SK-N-SH (cell line): ENCODE measurements around the gene ARL5A. TPM values are rescaled to one million over a fixed set of nuclear protein-coding genes. Genes with fewer than 3 reads are reported as not detected.

Experiments
- CTCF ChIA-PET: fragments of 300-600, 350-600 bp; formaldehyde crosslinking; extraction: SDS; loops from one replicate; lab custom pipeline; 2021; lab: Yijun Ruan, JAX
- POLR2A ChIA-PET: fragments of 350-600 bp; sonication (Branson Sonifier 250); formaldehyde crosslinking; extraction: SDS; loops from one replicate; lab custom pipeline; 2020; ENCODE audit warnings: antibody characterized with exemption, inconsistent platforms; lab: Yijun Ruan, JAX
- DNase-seq: peaks from one replicate; pipeline ENCODE4 v3.0.0; 2012
- H2AFZ ChIP-seq: fragments of 200-600 bp; sonication (generic); 2 replicates; pipeline ENCODE4 v1.8.1; 2016; ENCODE audit warnings: antibody characterized with exemption, mild to moderate bottlenecking, low read depth
- H3F3A ChIP-seq: fragments of 200-600 bp; sonication (generic); replicated peaks from 2 replicates; pipeline ENCODE3; 2016; ENCODE audit warnings: antibody characterized with exemption, mild to moderate bottlenecking; ENCODE audit not compliant: insufficient read depth
- H3K27ac ChIP-seq, 2 experiments: fragments of 200-500 bp in 1 of 2; fragments of 200-600 bp in 1 of 2; sonication (Bioruptor generic) in 1 of 2; sonication (generic), shearing (Covaris generic) in 1 of 2; 2 replicates each; pipeline versions ENCODE4 v1.5.1 to v1.6.1; 2014 to 2016; ENCODE audit warnings: low read depth in 2 of 2, inconsistent platforms in 1 of 2, low read length in 1 of 2, mild to moderate bottlenecking in 1 of 2, mixed read lengths in 1 of 2
- H3K27me3 ChIP-seq: fragments of 200-600 bp; sonication (generic), shearing (Covaris generic); 2 replicates; pipeline ENCODE4 v1.6.1; 2016; ENCODE audit warnings: mixed run types; ENCODE audit not compliant: insufficient read depth
- H3K36me3 ChIP-seq, 2 experiments: fragments of 200-500 bp in 1 of 2; fragments of 200-600 bp in 1 of 2; sonication (Bioruptor generic) in 1 of 2; sonication (generic) in 1 of 2; replicated peaks in 1 of 2; 2 replicates each; pipeline versions ENCODE3 to v1.5.1; 2014 to 2016; ENCODE audit warnings: low read length in 1 of 2, mild to moderate bottlenecking in 1 of 2; ENCODE audit not compliant: insufficient read depth in 2 of 2, control insufficient read depth in 1 of 2
- H3K4me1 ChIP-seq, 2 experiments: fragments of 200-500 bp in 1 of 2; fragments of 200-600 bp in 1 of 2; sonication (Bioruptor generic) in 1 of 2; sonication (generic), shearing (Covaris generic) in 1 of 2; 2 replicates each; pipeline versions ENCODE4 v1.5.1 to v1.6.1; 2014 to 2016; ENCODE audit warnings: low read depth in 1 of 2, low read length in 1 of 2, mixed run types in 1 of 2; ENCODE audit not compliant: insufficient read depth in 2 of 2, control insufficient read depth in 1 of 2
- H3K4me2 ChIP-seq: fragments of 200-600 bp; sonication (generic), shearing (Covaris generic); 2 replicates; pipeline ENCODE4 v1.6.1; 2017; ENCODE audit warnings: mixed run types
- H3K4me3 ChIP-seq, 2 experiments: fragments of 200-500 bp in 1 of 2; fragments of 200-600 bp in 1 of 2; sonication (Bioruptor generic) in 1 of 2; sonication (generic), shearing (Covaris generic) in 1 of 2; 2 replicates each; pipeline versions ENCODE4 v1.5.1 to v1.8.1; 2014 to 2016; ENCODE audit warnings: low read depth in 2 of 2, inconsistent platforms in 1 of 2, low read length in 1 of 2, mild to moderate bottlenecking in 1 of 2, mixed read lengths in 1 of 2, moderate library complexity in 1 of 2
- H3K79me2 ChIP-seq: fragments of 200-600 bp; sonication (generic); 2 replicates; pipeline ENCODE4 v1.8.1; 2017; ENCODE audit warnings: mild to moderate bottlenecking; ENCODE audit not compliant: insufficient read depth
- H3K9ac ChIP-seq: fragments of 200-600 bp; sonication (generic); 2 replicates; pipeline ENCODE4 v1.6.1; 2017; ENCODE audit warnings: mixed run types
- H3K9me2 ChIP-seq: fragments of 200-600 bp; sonication (generic); 2 replicates; pipeline ENCODE4 v1.6.1; 2017; ENCODE audit warnings: mixed run types
- H3K9me3 ChIP-seq: fragments of 200-600 bp; sonication (generic); 2 replicates; pipeline ENCODE4 v1.6.1; 2017; ENCODE audit warnings: mixed run types, mild to moderate bottlenecking, moderate library complexity
- H4K20me1 ChIP-seq: fragments of 200-600 bp; sonication (generic); 2 replicates; pipeline ENCODE4 v1.6.1; 2017; ENCODE audit warnings: mild to moderate bottlenecking, mixed run types; ENCODE audit not compliant: insufficient read depth
- ELF1 ChIP-seq: IDR thresholded peaks from 2 replicates; pipeline ENCODE4 v1.4.0; 2012
- EP300 ChIP-seq, 2 experiments: IDR thresholded peaks; 2 replicates each; pipeline versions ENCODE4 v1.4.0 to v1.6.1; 2012; ENCODE audit warnings: borderline replicate concordance in 1 of 2, low read depth in 1 of 2, low read length in 1 of 2
- FOSL2 ChIP-seq: IDR thresholded peaks from 2 replicates; pipeline ENCODE4 v1.4.0; 2012; ENCODE audit warnings: low read depth, mild to moderate bottlenecking, moderate library complexity, borderline replicate concordance
- FOXJ3 ChIP-seq: sonication (generic); formaldehyde crosslinking; IDR thresholded peaks from 2 replicates; pipeline ENCODE4 v1.5.1; 2020; ENCODE audit warnings: mild to moderate bottlenecking, missing genetic modification reagents
- GABPA ChIP-seq: IDR thresholded peaks from 2 replicates; pipeline ENCODE4 v1.4.0; 2012; ENCODE audit warnings: low read depth, mild to moderate bottlenecking
- GATA2 ChIP-seq: sonication (generic); formaldehyde crosslinking; IDR thresholded peaks from 2 replicates; pipeline ENCODE4 v1.5.0; 2020; ENCODE audit warnings: mild to moderate bottlenecking, missing genetic modification reagents
- JUND ChIP-seq: IDR thresholded peaks from 2 replicates; pipeline ENCODE4 v1.4.0; 2012
- MEF2A ChIP-seq: IDR thresholded peaks from 2 replicates; pipeline ENCODE4 v1.4.0; 2012; ENCODE audit warnings: low read depth, borderline replicate concordance
- MXI1 ChIP-seq: IDR thresholded peaks from 2 replicates; pipeline ENCODE4 v1.6.1; 2012; ENCODE audit warnings: mild to moderate bottlenecking, low read depth, low read length, improper control_type of control experiment
- NFIC ChIP-seq: IDR thresholded peaks from 2 replicates; pipeline ENCODE4 v1.4.0; 2012; ENCODE audit warnings: borderline replicate concordance
- NRF1 ChIP-seq: IDR thresholded peaks from 2 replicates; pipeline ENCODE4 v1.6.1; 2012; ENCODE audit warnings: low read depth, mild to moderate bottlenecking, low read length
- POLR2AphosphoS5 ChIP-seq: IDR thresholded peaks from 2 replicates; pipeline ENCODE4 v1.6.1; 2012; ENCODE audit warnings: low read depth, low read length
- RAD21 ChIP-seq: IDR thresholded peaks from 2 replicates; pipeline ENCODE4 v1.6.1; 2012; ENCODE audit warnings: mild to moderate bottlenecking, low read length
- RCOR1 ChIP-seq: fragments of 150-350 bp; IDR thresholded peaks from 2 replicates; pipeline ENCODE4 v1.6.1; 2017; ENCODE audit warnings: antibody characterized with exemption, low read length
- RXRA ChIP-seq: IDR thresholded peaks from 2 replicates; pipeline ENCODE4 v1.4.0; 2012; ENCODE audit warnings: low read depth, mild to moderate bottlenecking, borderline replicate concordance
- SIN3A ChIP-seq: IDR thresholded peaks from 2 replicates; pipeline ENCODE4 v1.6.1; 2012; ENCODE audit warnings: low read depth, mild to moderate bottlenecking, low read length, moderate library complexity, borderline replicate concordance
- TCF12 ChIP-seq: IDR thresholded peaks from 2 replicates; pipeline ENCODE4 v1.4.0; 2012
- TEAD4 ChIP-seq: IDR thresholded peaks from 2 replicates; pipeline ENCODE4 v1.4.0; 2012; ENCODE audit warnings: mild to moderate bottlenecking, borderline replicate concordance; ENCODE audit not compliant: insufficient read depth
- WGBS: methylation state at CpG from one replicate; pipeline ENCODE4 v1.1.6; 2017; ENCODE audit warnings: low lambda C conversion rate; 5-methylcytosine and 5-hydroxymethylcytosine counted together
- polyA plus RNA-seq, 3 experiments: library from polyadenylated mRNA; depleted of rRNA; stranded (reverse); fragments of >200 nt; gene quantifications; 2 replicates each; pipeline ENCODE4 v1.2.3, GENCODE V29; 2012
- TF ChIP-seq, protein P1 (sequence below): fragments of 150-350 bp; IDR thresholded peaks from 2 replicates; pipeline ENCODE4 v1.6.1; 2017; ENCODE audit warnings: antibody characterized with exemption, low read length, low read depth, borderline replicate concordance
- TF ChIP-seq, protein P2 (sequence below): fragments of 200-600 bp; sonication (generic); IDR thresholded peaks from 2 replicates; pipeline ENCODE4 v1.6.1; 2017; ENCODE audit warnings: antibody characterized with exemption, mild to moderate bottlenecking, moderate library complexity
- TF ChIP-seq, protein P3 (sequence below): IDR thresholded peaks from 2 replicates; pipeline ENCODE4 v1.4.0; 2012; ENCODE audit warnings: low read depth, borderline replicate concordance
- TF ChIP-seq, protein P4 (sequence below): IDR thresholded peaks from 2 replicates; pipeline ENCODE4 v1.4.0; 2012; ENCODE audit warnings: low read depth, borderline replicate concordance

Gene ARL5A
- polyA plus RNA-seq, 1 of the 3 experiments (the other 2 are of a cell fraction): 8.2 TPM

DNA sequence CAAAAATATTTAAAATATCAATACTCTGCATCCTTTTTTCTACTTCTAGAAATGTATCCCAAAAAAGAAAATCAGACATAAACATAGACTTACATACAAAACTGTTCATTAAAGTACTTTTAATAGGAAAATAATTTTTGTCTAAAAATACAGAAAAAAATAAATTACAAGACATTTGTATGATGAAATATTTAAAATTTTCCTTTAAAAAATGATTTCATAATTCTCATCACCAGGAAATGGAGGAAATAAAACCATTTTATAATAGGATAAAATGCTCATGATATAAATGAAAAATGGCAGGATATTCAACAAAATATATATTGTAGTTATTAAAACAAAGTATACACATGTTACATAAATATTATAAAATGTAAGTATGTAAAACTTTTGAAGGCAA is 24.4 kb downstream of the ARL5A start:
- H3K9me2 ChIP-seq: no peaks in the 10 kb centered on the region
- H3K27me3 ChIP-seq: no peaks in the 10 kb centered on the region
- no peak overlapping the region for H3K27ac ChIP-seq
- no peak for DNase-seq
- POLR2A ChIA-PET: no interaction called here
- peaks cover 71 to 73% of the 10 kb centered on the region in 2 experiments for H3K36me3 ChIP-seq
- peaks cover 3% of the 10 kb centered on the region for H3F3A ChIP-seq
- CTCF ChIA-PET: interaction anchor here (0.7 kb wide), 1 partner anchor 12 kb away, joined by 3 read pairs; no protein-coding TSS in a partner anchor
- no peaks in the 10 kb centered on the region for H4K20me1 ChIP-seq
- H3K4me2 ChIP-seq: no peak overlapping the region
- H3K79me2 ChIP-seq: peaks cover 6% of the 10 kb centered on the region; the same call in 1 of the 2 replicates
- TF ChIP-seq POLR2AphosphoS5 (no peak), FOSL2 (no peak), MEF2A (no peak), RXRA (no peak), NFIC (no peak)
- H3K4me1 ChIP-seq: no peaks in the 10 kb centered on the region
- no peak overlapping the region for H3K9ac ChIP-seq
- H3K4me3 ChIP-seq: no peak overlapping the region
- H3K9me3 ChIP-seq: no peaks in the 10 kb centered on the region
- H2AFZ ChIP-seq: no peak overlapping the region

DNA sequence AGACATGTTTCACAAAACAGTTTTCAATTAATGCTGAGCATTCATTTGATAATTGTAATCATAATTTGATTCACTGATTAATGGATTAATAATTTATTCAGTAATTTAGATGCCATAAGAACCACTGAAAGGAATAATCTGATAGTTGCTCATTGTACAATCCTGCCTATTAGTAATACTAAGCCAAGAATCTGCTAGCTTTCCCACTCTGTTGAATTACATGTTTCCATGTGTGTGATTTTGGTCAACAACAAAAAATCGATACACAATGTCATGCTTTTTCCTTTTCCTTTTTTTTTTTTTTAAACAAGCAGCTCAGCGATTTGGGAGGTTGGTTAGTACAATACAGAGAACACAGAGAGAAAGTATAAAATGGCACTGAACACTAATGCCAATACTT is 25.9 kb downstream of the ARL5A start:
- Histone ChIP-seq H3K36me3 (peaks cover 64 to 68% of the 10 kb centered on the region in 2 experiments), H4K20me1 (no peaks in the 10 kb centered on the region), H3K4me3 (no peak overlapping the region), H3K9ac (no peak overlapping the region), H3K27me3 (no peaks in the 10 kb centered on the region), H2AFZ (no peak overlapping the region), H3K9me2 (no peaks in the 10 kb centered on the region), H3K4me1 (no peaks in the 10 kb centered on the region), H3K79me2 (no peaks in the 10 kb centered on the region), H3F3A (no peaks in the 10 kb centered on the region), H3K9me3 (no peaks in the 10 kb centered on the region), H3K27ac (no peak overlapping the region), H3K4me2 (no peak overlapping the region)
- WGBS: 93% methylated on average over 2 of the region's 2 CpGs
- CTCF ChIA-PET: interaction anchor here (0.6 to 1.4 kb wide), 2 partner anchors 9 to 103 kb away, joined by 3 to 4 read pairs; no protein-coding TSS in a partner anchor
- no peak for DNase-seq
- TF ChIP-seq GATA2 (CRISPR knock-in tag): no peak
- TF ChIP-seq TCF12: no peak
- TF ChIP-seq TEAD4: no peak
- TF ChIP-seq, protein P1, sequence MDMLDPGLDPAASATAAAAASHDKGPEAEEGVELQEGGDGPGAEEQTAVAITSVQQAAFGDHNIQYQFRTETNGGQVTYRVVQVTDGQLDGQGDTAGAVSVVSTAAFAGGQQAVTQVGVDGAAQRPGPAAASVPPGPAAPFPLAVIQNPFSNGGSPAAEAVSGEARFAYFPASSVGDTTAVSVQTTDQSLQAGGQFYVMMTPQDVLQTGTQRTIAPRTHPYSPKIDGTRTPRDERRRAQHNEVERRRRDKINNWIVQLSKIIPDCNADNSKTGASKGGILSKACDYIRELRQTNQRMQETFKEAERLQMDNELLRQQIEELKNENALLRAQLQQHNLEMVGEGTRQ: no peak
- TF ChIP-seq, protein P2, sequence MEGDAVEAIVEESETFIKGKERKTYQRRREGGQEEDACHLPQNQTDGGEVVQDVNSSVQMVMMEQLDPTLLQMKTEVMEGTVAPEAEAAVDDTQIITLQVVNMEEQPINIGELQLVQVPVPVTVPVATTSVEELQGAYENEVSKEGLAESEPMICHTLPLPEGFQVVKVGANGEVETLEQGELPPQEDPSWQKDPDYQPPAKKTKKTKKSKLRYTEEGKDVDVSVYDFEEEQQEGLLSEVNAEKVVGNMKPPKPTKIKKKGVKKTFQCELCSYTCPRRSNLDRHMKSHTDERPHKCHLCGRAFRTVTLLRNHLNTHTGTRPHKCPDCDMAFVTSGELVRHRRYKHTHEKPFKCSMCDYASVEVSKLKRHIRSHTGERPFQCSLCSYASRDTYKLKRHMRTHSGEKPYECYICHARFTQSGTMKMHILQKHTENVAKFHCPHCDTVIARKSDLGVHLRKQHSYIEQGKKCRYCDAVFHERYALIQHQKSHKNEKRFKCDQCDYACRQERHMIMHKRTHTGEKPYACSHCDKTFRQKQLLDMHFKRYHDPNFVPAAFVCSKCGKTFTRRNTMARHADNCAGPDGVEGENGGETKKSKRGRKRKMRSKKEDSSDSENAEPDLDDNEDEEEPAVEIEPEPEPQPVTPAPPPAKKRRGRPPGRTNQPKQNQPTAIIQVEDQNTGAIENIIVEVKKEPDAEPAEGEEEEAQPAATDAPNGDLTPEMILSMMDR: no peak
- TF ChIP-seq RXRA: no peak
- no peak for TF ChIP-seq MXI1
- TF ChIP-seq GABPA: no peak
- TF ChIP-seq EP300 (IDR thresholded peaks at IDR 0.05; ENCODE audit: borderline replicate concordance in 1 of 2, low read depth in 1 of 2, low read length in 1 of 2): no peak
- no peak for TF ChIP-seq NFIC
- no peak for TF ChIP-seq NRF1
- no peak for TF ChIP-seq SIN3A
- TF ChIP-seq RCOR1: no peak
- no peak for TF ChIP-seq ELF1
- no peak for TF ChIP-seq RAD21
- no peak for TF ChIP-seq JUND
- no peak for TF ChIP-seq POLR2AphosphoS5
- no peak for TF ChIP-seq FOXJ3 (CRISPR knock-in tag)
- TF ChIP-seq, protein P3, sequence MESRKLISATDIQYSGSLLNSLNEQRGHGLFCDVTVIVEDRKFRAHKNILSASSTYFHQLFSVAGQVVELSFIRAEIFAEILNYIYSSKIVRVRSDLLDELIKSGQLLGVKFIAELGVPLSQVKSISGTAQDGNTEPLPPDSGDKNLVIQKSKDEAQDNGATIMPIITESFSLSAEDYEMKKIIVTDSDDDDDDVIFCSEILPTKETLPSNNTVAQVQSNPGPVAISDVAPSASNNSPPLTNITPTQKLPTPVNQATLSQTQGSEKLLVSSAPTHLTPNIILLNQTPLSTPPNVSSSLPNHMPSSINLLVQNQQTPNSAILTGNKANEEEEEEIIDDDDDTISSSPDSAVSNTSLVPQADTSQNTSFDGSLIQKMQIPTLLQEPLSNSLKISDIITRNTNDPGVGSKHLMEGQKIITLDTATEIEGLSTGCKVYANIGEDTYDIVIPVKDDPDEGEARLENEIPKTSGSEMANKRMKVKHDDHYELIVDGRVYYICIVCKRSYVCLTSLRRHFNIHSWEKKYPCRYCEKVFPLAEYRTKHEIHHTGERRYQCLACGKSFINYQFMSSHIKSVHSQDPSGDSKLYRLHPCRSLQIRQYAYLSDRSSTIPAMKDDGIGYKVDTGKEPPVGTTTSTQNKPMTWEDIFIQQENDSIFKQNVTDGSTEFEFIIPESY: no peak
- TF ChIP-seq, protein P4, sequence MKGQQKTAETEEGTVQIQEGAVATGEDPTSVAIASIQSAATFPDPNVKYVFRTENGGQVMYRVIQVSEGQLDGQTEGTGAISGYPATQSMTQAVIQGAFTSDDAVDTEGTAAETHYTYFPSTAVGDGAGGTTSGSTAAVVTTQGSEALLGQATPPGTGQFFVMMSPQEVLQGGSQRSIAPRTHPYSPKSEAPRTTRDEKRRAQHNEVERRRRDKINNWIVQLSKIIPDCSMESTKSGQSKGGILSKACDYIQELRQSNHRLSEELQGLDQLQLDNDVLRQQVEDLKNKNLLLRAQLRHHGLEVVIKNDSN: no peak
- POLR2A ChIA-PET: no interaction called here
